H9 (cell line): ENCODE measurements around the gene DNAH1. TPM values are rescaled to one million over a fixed set of nuclear protein-coding genes. Genes with fewer than 3 reads are reported as not detected.

Experiments used
- DNase-seq: peaks from one replicate; pipeline ENCODE4 v3.0.0-alpha.2; 2017
- H2AFZ ChIP-seq: one replicate; pipeline ENCODE4 v1.6.1; 2013; ENCODE audit warnings: mild to moderate bottlenecking, low read length, control low read depth, moderate library complexity
- H2AK5ac ChIP-seq: 2 replicates; pipeline ENCODE4 v1.6.1; 2013; ENCODE audit warnings: low read length, control low read depth, mixed read lengths; ENCODE audit not compliant: insufficient read length
- H2BK120ac ChIP-seq: one replicate; pipeline ENCODE4 v1.6.1; 2013; ENCODE audit warnings: low read depth, mild to moderate bottlenecking, low read length, control low read depth, inconsistent platforms; ENCODE audit not compliant: poor library complexity, severe bottlenecking
- H2BK12ac ChIP-seq: 2 replicates; pipeline ENCODE4 v1.6.1; 2013; ENCODE audit warnings: low read length, control low read depth, mixed read lengths, low read depth; ENCODE audit not compliant: insufficient read length
- H2BK15ac ChIP-seq: 2 replicates; pipeline ENCODE4 v1.6.1; 2013; ENCODE audit warnings: low read depth, low read length, control low read depth
- H2BK20ac ChIP-seq: one replicate; pipeline ENCODE4 v1.6.1; 2013; ENCODE audit warnings: low read depth, mild to moderate bottlenecking, low read length, control low read depth, inconsistent platforms; ENCODE audit not compliant: poor library complexity, severe bottlenecking
- H2BK5ac ChIP-seq: 2 replicates; pipeline ENCODE4 v1.6.1; 2013; ENCODE audit warnings: low read length, control low read depth, mixed read lengths; ENCODE audit not compliant: insufficient read length
- H3K14ac ChIP-seq: 2 replicates; pipeline ENCODE4 v1.6.1; 2013; ENCODE audit warnings: low read length, control low read depth; ENCODE audit not compliant: insufficient read depth
- H3K18ac ChIP-seq: 2 replicates; pipeline ENCODE4 v1.6.1; 2013; ENCODE audit warnings: low read depth, mild to moderate bottlenecking, mixed read lengths, low read length, control low read depth; ENCODE audit not compliant: insufficient read length
- H3K23ac ChIP-seq: 2 replicates; pipeline ENCODE4 v1.6.1; 2013; ENCODE audit warnings: low read length, control low read depth, mixed read lengths, low read depth; ENCODE audit not compliant: insufficient read length
- H3K23me2 ChIP-seq: 2 replicates; pipeline ENCODE4 v1.6.1; 2013; ENCODE audit warnings: low read depth, mild to moderate bottlenecking, mixed read lengths, low read length, control low read depth; ENCODE audit not compliant: insufficient read length, poor library complexity, severe bottlenecking
- H3K27ac ChIP-seq: 2 replicates; pipeline ENCODE4 v1.5.1; 2013; ENCODE audit warnings: low read length, control low read depth, mixed read lengths, low read depth; ENCODE audit not compliant: insufficient read length
- H3K27me3 ChIP-seq: 2 replicates; pipeline ENCODE4 v1.6.1; 2013; ENCODE audit warnings: low read length, control low read depth, inconsistent platforms; ENCODE audit not compliant: insufficient read depth
- H3K4ac ChIP-seq: 2 replicates; pipeline ENCODE4 v1.6.1; 2013; ENCODE audit warnings: low read depth, mild to moderate bottlenecking, control low read depth, inconsistent platforms, low read length, moderate library complexity
- H3K4me1 ChIP-seq: 2 replicates; pipeline ENCODE4 v1.6.1; 2013; ENCODE audit warnings: low read length, control low read depth, inconsistent platforms; ENCODE audit not compliant: insufficient read depth
- H3K4me2 ChIP-seq: 2 replicates; pipeline ENCODE4 v1.6.1; 2013; ENCODE audit warnings: low read length, control low read depth, mixed read lengths; ENCODE audit not compliant: insufficient read length, insufficient read depth
- H3K56ac ChIP-seq: 2 replicates; pipeline ENCODE4 v1.6.1; 2013; ENCODE audit warnings: low read depth, mild to moderate bottlenecking, mixed read lengths, low read length, control low read depth; ENCODE audit not compliant: insufficient read length
- H3K79me1 ChIP-seq: 2 replicates; pipeline ENCODE4 v1.6.1; 2013; ENCODE audit warnings: low read depth, mild to moderate bottlenecking, moderate library complexity, low read length, control low read depth, inconsistent platforms; ENCODE audit not compliant: insufficient read depth, poor library complexity, severe bottlenecking
- H3K79me2 ChIP-seq: 2 replicates; pipeline ENCODE4 v1.6.1; 2013; ENCODE audit warnings: low read length, control low read depth, inconsistent platforms; ENCODE audit not compliant: insufficient read depth
- H3K9ac ChIP-seq: 2 replicates; pipeline ENCODE4 v1.6.1; 2013; ENCODE audit warnings: low read length, control low read depth, mixed read lengths; ENCODE audit not compliant: insufficient read length; ENCODE audit errors: extremely low read depth
- H3K9me3 ChIP-seq: one replicate; pipeline ENCODE4 v1.6.1; 2013; ENCODE audit warnings: low read depth, low read length, inconsistent platforms; ENCODE audit not compliant: control insufficient read depth
- H3T11ph ChIP-seq: one replicate; pipeline ENCODE4 v1.6.1; 2013; ENCODE audit warnings: mild to moderate bottlenecking, low read length, control low read depth, inconsistent platforms
- H4K20me1 ChIP-seq: one replicate; pipeline ENCODE4 v1.6.1; 2013; ENCODE audit not compliant: control insufficient read depth, insufficient read length, insufficient read depth
- H4K5ac ChIP-seq: 2 replicates; pipeline ENCODE4 v1.6.1; 2013; ENCODE audit warnings: low read depth, mild to moderate bottlenecking, mixed read lengths, low read length, control low read depth; ENCODE audit not compliant: insufficient read length
- H4K8ac ChIP-seq: replicated peaks from 2 replicates; pipeline ENCODE4 v1.6.1; 2013; ENCODE audit warnings: low read length, control low read depth, mixed read lengths, low read depth; ENCODE audit not compliant: insufficient read length
- H4K91ac ChIP-seq: 2 replicates; pipeline ENCODE4 v1.6.1; 2013; ENCODE audit warnings: low read depth, mild to moderate bottlenecking, moderate library complexity, mixed read lengths, low read length, control low read depth; ENCODE audit not compliant: insufficient read length
- H3K27ac Mint-ChIP-seq, 3 experiments: 2 replicates in 2 of 3; 3 replicates in 1 of 3; pipeline ENCODE4 v1.8.0; 2020 to 2021; ENCODE audit warnings: mixed read lengths in 3 of 3, mild to moderate bottlenecking in 1 of 3, moderate library complexity in 1 of 3
- H3K27me3 Mint-ChIP-seq: 2 replicates; pipeline ENCODE4 v1.8.0; 2021; ENCODE audit warnings: low read depth, mild to moderate bottlenecking, moderate library complexity, mixed read lengths
- H3K36me3 Mint-ChIP-seq, 3 experiments: 2 replicates in 2 of 3; 3 replicates in 1 of 3; pipeline ENCODE4 v1.8.0; 2020 to 2021; ENCODE audit warnings: low read depth in 3 of 3, mixed read lengths in 3 of 3; ENCODE audit not compliant: insufficient read depth in 1 of 3
- H3K4me1 Mint-ChIP-seq, 2 experiments: 2 replicates each; pipeline ENCODE4 v1.8.0; 2020; ENCODE audit warnings: mixed read lengths in 2 of 2
- H3K4me3 Mint-ChIP-seq, 2 experiments: 2 replicates in 1 of 2; 3 replicates in 1 of 2; pipeline ENCODE4 v1.8.0; 2020 to 2021; ENCODE audit warnings: mild to moderate bottlenecking in 2 of 2, mixed read lengths in 2 of 2, moderate library complexity in 1 of 2
- H3K9me3 Mint-ChIP-seq, 2 experiments: 2 replicates in 1 of 2; 3 replicates in 1 of 2; pipeline ENCODE4 v1.8.0; 2020; ENCODE audit warnings: mild to moderate bottlenecking in 2 of 2, mixed read lengths in 2 of 2, moderate library complexity in 1 of 2
- WGBS: extraction: QIAGEN DNeasy Blood & Tissue Kit; methylation state at CpG from one replicate; pipeline ENCODE4 v1.1.7; 2013; ENCODE audit warnings: missing lambda C conversion rate, low lambda C conversion rate, mixed read lengths; ENCODE audit not compliant: insufficient read length; ENCODE audit errors: extremely low coverage; 5-methylcytosine and 5-hydroxymethylcytosine counted together
- total RNA-seq: library from RNA; stranded (reverse); gene quantifications from 2 replicates; pipeline ENCODE4 v1.2.1, GENCODE V29; 2021
- TF ChIP-seq, protein P1 (sequence below): fragments of 200-600 bp; sonication (generic); conservative IDR thresholded peaks from 3 replicates; pipeline ENCODE4 v1.8.0; 2021; ENCODE audit warnings: antibody characterized with exemption, mild to moderate bottlenecking

The DNAH1 gene
- total RNA-seq, 1 experiment from 2014 or later: 2.0 TPM

DNA sequence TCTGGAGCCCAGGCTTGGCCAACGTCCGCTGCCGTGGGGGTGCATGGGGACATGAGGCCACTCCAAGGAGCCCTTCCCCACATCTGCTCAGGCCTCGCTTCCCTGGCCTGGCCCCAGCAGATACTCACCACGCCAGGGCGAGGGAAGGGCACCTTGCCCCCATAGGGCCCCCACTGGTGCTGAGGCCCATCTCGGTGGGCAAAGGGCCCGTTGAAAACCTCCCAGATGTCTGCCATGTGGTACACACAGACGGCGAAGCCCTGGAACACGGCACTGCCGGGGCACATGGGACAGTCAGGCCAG is 124.1 kb downstream of the DNAH1 start:
- H3K4me3 Mint-ChIP-seq: no peak overlapping the region
- Histone ChIP-seq H3K56ac (no peak overlapping the region), H3K23me2 (no peaks in the 10 kb centered on the region), H3K9ac (no peak overlapping the region), H3K4me2 (no peak overlapping the region), H4K91ac (no peak overlapping the region), H4K5ac (no peak overlapping the region), H4K20me1 (no peaks in the 10 kb centered on the region), H3K14ac (no peak overlapping the region), H2AFZ (no peak overlapping the region), H3K4me1 (no peaks in the 10 kb centered on the region), H3K9me3 (no peaks in the 10 kb centered on the region), H3K27me3 (no peaks in the 10 kb centered on the region), H3K27ac (no peak overlapping the region), H3T11ph (no peak overlapping the region), H3K79me1 (no peaks in the 10 kb centered on the region), H2BK12ac (no peak overlapping the region), H2BK120ac (no peak overlapping the region), H3K4ac (no peak overlapping the region), H2BK20ac (no peak overlapping the region), H3K23ac (no peak overlapping the region), H2BK15ac (no peak overlapping the region), H3K18ac (no peak overlapping the region), H4K8ac (no peak overlapping the region), H2AK5ac (no peak overlapping the region), H2BK5ac (no peak overlapping the region), H3K79me2 (no peaks in the 10 kb centered on the region)
- no peaks in the 10 kb centered on the region; a peak in 1 of 7 replicates for H3K36me3 Mint-ChIP-seq
- 0 out of 2 replicates have a peak, but pooled peaks cover 2% of the 10 kb centered on the region for H3K27me3 Mint-ChIP-seq
- no peaks in the 10 kb centered on the region for H3K9me3 Mint-ChIP-seq
- H3K27ac Mint-ChIP-seq: peak overlapping the region in 1 of 3 experiments; percentile 83; a peak in 3 of 7 replicates
- TF ChIP-seq, protein P1, sequence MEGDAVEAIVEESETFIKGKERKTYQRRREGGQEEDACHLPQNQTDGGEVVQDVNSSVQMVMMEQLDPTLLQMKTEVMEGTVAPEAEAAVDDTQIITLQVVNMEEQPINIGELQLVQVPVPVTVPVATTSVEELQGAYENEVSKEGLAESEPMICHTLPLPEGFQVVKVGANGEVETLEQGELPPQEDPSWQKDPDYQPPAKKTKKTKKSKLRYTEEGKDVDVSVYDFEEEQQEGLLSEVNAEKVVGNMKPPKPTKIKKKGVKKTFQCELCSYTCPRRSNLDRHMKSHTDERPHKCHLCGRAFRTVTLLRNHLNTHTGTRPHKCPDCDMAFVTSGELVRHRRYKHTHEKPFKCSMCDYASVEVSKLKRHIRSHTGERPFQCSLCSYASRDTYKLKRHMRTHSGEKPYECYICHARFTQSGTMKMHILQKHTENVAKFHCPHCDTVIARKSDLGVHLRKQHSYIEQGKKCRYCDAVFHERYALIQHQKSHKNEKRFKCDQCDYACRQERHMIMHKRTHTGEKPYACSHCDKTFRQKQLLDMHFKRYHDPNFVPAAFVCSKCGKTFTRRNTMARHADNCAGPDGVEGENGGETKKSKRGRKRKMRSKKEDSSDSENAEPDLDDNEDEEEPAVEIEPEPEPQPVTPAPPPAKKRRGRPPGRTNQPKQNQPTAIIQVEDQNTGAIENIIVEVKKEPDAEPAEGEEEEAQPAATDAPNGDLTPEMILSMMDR: no peak
- WGBS: no CpG with 5 or more reads among the region's 12 CpGs
- no peak for DNase-seq
- peaks cover 4 to 8% of the 10 kb centered on the region in 2 experiments; a peak in 3 of 4 replicates for H3K4me1 Mint-ChIP-seq
